ENCODE results near the gene TENM3. TPM values are rescaled to one million over a fixed set of nuclear protein-coding genes. Genes with fewer than 3 reads are reported as not detected.

The TENM3 gene
- total and polyA plus RNA-seq, 2 of the 8 experiments (the other 6 are each of a cell fraction or from before 2014, with no cell fraction given), result 36.9 to 69.3 TPM

DNA sequence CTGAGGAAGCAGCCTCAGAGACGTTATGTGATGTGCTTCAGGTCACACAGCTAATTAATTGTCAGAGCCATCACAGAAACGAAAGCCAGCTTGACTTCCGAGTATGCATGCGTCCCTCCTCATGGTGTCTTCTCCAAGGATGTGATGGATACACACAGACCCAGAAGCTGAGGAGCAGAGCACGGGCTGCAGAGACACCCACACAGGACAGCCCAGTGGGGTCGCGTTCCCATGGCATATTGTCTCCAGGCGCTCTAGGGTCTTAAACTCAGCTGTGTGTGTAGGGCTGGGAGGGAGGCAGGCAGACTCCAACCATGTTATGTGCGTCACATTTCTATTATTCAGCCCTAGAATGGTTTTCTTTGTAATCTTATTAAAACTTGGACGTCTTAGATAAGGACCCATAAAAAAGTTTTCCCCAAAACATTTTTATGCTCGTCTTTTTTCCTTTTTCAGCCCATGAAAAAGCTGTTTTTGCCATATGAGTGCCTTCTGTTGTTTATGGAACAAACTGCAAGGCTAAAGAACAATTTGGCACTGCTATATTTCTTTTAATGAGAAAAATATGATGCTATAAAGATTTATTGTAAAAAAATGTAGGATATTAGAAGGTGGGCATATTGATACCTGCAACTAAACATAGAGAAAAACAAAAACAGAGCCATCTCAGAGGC lies 48.5 kb downstream of the TENM3 start:
- Histone ChIP-seq H4K20me1 (replicated peaks in 1 of 2; ENCODE audit: control insufficient read depth in 1 of 2, insufficient read depth in 2 of 2, low read length in 2 of 2) (no peaks in the 10 kb centered on the region), H3K27me3 (replicated peaks in 1 of 4; ENCODE audit: control insufficient read depth in 3 of 4, extremely low read depth in 1 of 4, insufficient read depth in 3 of 4, low read length in 3 of 4) (no peaks in the 10 kb centered on the region), H3K36me3 (ENCODE audit: control insufficient read depth in 2 of 4, insufficient read depth in 4 of 4, low read length in 3 of 4) (no peaks in the 10 kb centered on the region), H4K91ac (replicated peaks; ENCODE audit: insufficient read length, low read length) (no peak overlapping the region), H4K5ac (ENCODE audit: insufficient read length, low read depth, low read length) (no peak overlapping the region), H2BK5ac (ENCODE audit: low read depth, low read length) (no peak overlapping the region), H3K4ac (replicated peaks; ENCODE audit: insufficient read length, low read depth, low read length) (no peak overlapping the region), H3K18ac (ENCODE audit: extremely low read depth, low read length) (no peak overlapping the region), H2BK12ac (ENCODE audit: low read depth, low read length) (0 out of 2 replicates have a peak overlapping the region, but pooled peaks have one; percentile 4), H2BK15ac (ENCODE audit: low read length) (no peak overlapping the region), H3K9ac (replicated peaks in 1 of 4; ENCODE audit: extremely low read depth in 1 of 4, low read depth in 3 of 4, low read length in 3 of 4) (no peak overlapping the region), H3K27ac (ENCODE audit: low read depth, low read length) (no peak overlapping the region), H3K79me1 (ENCODE audit: low read depth, low read length) (no peaks in the 10 kb centered on the region; the same call in 1 of the 2 replicates), H2BK20ac (ENCODE audit: low read length) (no peak overlapping the region), H2AK5ac (ENCODE audit: low read depth, low read length) (no peak overlapping the region), H3K23me2 (ENCODE audit: low read depth, low read length) (no peaks in the 10 kb centered on the region), H3K4me2 (ENCODE audit: insufficient read depth in 1 of 2, low read depth in 2 of 2, low read length in 2 of 2) (no peak overlapping the region), H2BK120ac (replicated peaks; ENCODE audit: low read depth, low read length) (no peak overlapping the region), H3K79me2 (ENCODE audit: control insufficient read depth in 1 of 2, insufficient read depth in 2 of 2, low read length in 2 of 2) (no peaks in the 10 kb centered on the region), H3K9me3 (ENCODE audit: insufficient read depth in 2 of 2, low read depth in 1 of 2, low read length in 1 of 2) (no peaks in the 10 kb centered on the region), H3K14ac (ENCODE audit: insufficient read length) (no peak overlapping the region), H3K56ac (replicated peaks; ENCODE audit: insufficient read length, low read depth, low read length) (no peak overlapping the region), H2AFZ (ENCODE audit: low read length) (no peak overlapping the region), H3K4me3 (ENCODE audit: extremely low read depth in 1 of 4, insufficient read depth in 2 of 4, low read depth in 3 of 4, low read length in 4 of 4) (no peak overlapping the region), H4K8ac (ENCODE audit: extremely low read depth, insufficient read depth, low read length) (no peak overlapping the region), H3K4me1 (replicated peaks in 1 of 4; ENCODE audit: control insufficient read depth in 3 of 4, insufficient read depth in 4 of 4, low read length in 3 of 4) (peaks cover 0 to 4% (median 1%) of the 10 kb centered on the region in 4 experiments; a peak in 3 of 7 replicates), H3K23ac (ENCODE audit: insufficient read length) (no peak overlapping the region)
- CTCF ChIA-PET (ENCODE audit: partially characterized antibody), result interaction anchor here (0.9 to 1.0 kb wide), 2 partner anchors 17 to 26 kb away, joined by 3 to 4 read pairs; no protein-coding TSS in a partner anchor
- POLR2A ChIA-PET (ENCODE audit: partially characterized antibody), result no interaction called here
- no peak for DNase-seq (ENCODE audit: low read depth in 1 of 2, low spot score in 2 of 2)
- 89% methylated on average over 11 of the region's 11 CpGs; no CpG with 5 or more reads in 1 of the 2 experiments for WGBS, 2 experiments (ENCODE audit: extremely low coverage in 1 of 2, insufficient coverage in 1 of 2, insufficient read length in 1 of 2, insufficient replicate concordance in 2 of 2, low coverage in 1 of 2, low lambda C conversion rate in 2 of 2, missing lambda C conversion rate in 1 of 2)
- FAIRE-seq, result no peak
- TF ChIP-seq KDM4A (IDR thresholded peaks at IDR 0.05; ENCODE audit: low read depth, low read length, severe bottlenecking), result no peak
- TF ChIP-seq JUND (IDR thresholded peaks at IDR 0.05; ENCODE audit: low read length), result no peak
- TF ChIP-seq RAD21 (IDR thresholded peaks at IDR 0.05 in 1 of 2, conservative IDR thresholded peaks at IDR 0.05 in 1 of 2; ENCODE audit: low read depth in 2 of 2, low read length in 2 of 2), result no peak
- TF ChIP-seq NANOG (IDR thresholded peaks at IDR 0.05; ENCODE audit: insufficient read depth, low read depth, low read length, poor library complexity, severe bottlenecking), result no peak
- TF ChIP-seq EGR1 (IDR thresholded peaks at IDR 0.05; ENCODE audit: borderline replicate concordance, low read depth, low read length), result no peak
- no peak for TF ChIP-seq SP4 (IDR thresholded peaks at IDR 0.05; ENCODE audit: low read length)
- TF ChIP-seq EZH2 (IDR thresholded peaks at IDR 0.05; ENCODE audit: low read depth, low read length, severe bottlenecking), result no peak
- no peak for TF ChIP-seq RBBP5 (IDR thresholded peaks at IDR 0.05; ENCODE audit: borderline replicate concordance, low read depth, low read length)
- TF ChIP-seq SAP30 (IDR thresholded peaks at IDR 0.05; ENCODE audit: insufficient read depth, insufficient replicate concordance, low read length), result no peak
- no peak for TF ChIP-seq POU5F1 (IDR thresholded peaks at IDR 0.05; ENCODE audit: low read depth, low read length)
- TF ChIP-seq TEAD4 (IDR thresholded peaks at IDR 0.05; ENCODE audit: low read depth, low read length), result no peak
- no peak for TF ChIP-seq EP300 (IDR thresholded peaks at IDR 0.05; ENCODE audit: borderline replicate concordance in 1 of 2, low read depth in 2 of 2, low read length in 2 of 2)
